ENCODE data around the gene UBC.
"Not testable (repeated sequence)": the region's sequence is repeated elsewhere in the genome, so short reads cannot be mapped to it uniquely, and the experiment has no call there.

Gene UBC

DNA sequence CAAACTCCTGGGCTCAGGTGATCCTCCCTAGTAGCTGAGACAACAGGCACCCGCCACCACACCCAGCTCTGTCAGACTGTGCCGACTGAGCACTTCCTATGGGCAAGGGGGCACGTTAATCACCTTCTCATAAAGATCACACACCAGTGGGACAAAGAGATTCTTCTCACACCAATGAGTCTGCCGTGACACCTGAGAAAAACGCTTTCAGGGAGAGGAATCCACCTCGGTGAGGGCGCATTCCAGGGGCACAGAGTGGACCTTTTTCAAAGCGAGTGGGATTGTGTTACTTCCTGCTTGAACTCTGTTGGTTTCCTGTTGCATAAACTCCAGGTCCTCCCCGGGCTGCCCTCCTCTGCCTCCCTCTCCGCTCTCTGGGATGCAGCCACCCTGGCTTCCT lies 33.3 kb downstream of the UBC start:
- Histone ChIP-seq H3K14ac (ENCODE audit: low read length) (no peak overlapping the region), H4K8ac (ENCODE audit: low read depth, low read length) (peak overlapping the region; percentile 26), H3K4me2 (ENCODE audit: low read length) (no peak overlapping the region), H3K4ac (ENCODE audit: low read depth, low read length) (no peak overlapping the region), H3K27me3 (ENCODE audit: insufficient read depth, low read length) (no peaks in the 10 kb centered on the region), H2BK12ac (ENCODE audit: low read length) (no peak overlapping the region), H3K79me1 (ENCODE audit: low read length) (peaks cover 3% of the 10 kb centered on the region), H3K4me3 (ENCODE audit: low read depth, low read length) (no peak overlapping the region), H2BK5ac (ENCODE audit: low read depth, low read length, poor library complexity) (no peak overlapping the region), H4K91ac (ENCODE audit: low read depth, low read length) (no peak overlapping the region), H4K12ac (ENCODE audit: low read depth, low read length) (no peak overlapping the region), H3K9ac (ENCODE audit: low read length) (no peak overlapping the region), H2AFZ (ENCODE audit: insufficient read depth, low read length, poor library complexity) (no peak overlapping the region), H2BK120ac (ENCODE audit: insufficient read depth, low read length, poor library complexity) (no peak overlapping the region), H3K18ac (ENCODE audit: low read length) (no peak overlapping the region), H3K79me2 (ENCODE audit: control insufficient read depth, insufficient read depth, low read length, poor library complexity) (no peaks in the 10 kb centered on the region), H3K36me3 (ENCODE audit: control insufficient read depth in 1 of 2, insufficient read depth in 2 of 2, low read length in 2 of 2) (no peaks in the 10 kb centered on the region), H3K9me3 (ENCODE audit: insufficient read depth, low read depth, low read length) (peaks cover 1% of the 10 kb centered on the region), H2AK5ac (ENCODE audit: low read length) (no peak overlapping the region), H3K27ac (ENCODE audit: low read depth, low read length) (no peak overlapping the region), H3K4me1 (ENCODE audit: control insufficient read depth in 1 of 2, insufficient read depth in 2 of 2, low read length in 2 of 2) (peaks cover 0 to 4% of the 10 kb centered on the region in 2 experiments), H3K23ac (ENCODE audit: low read length) (no peak overlapping the region)
- no CpG with 5 or more reads among the region's 10 CpGs for WGBS (ENCODE audit: extremely low coverage, insufficient coverage, insufficient read length)
- no peak for DNase-seq

DNA sequence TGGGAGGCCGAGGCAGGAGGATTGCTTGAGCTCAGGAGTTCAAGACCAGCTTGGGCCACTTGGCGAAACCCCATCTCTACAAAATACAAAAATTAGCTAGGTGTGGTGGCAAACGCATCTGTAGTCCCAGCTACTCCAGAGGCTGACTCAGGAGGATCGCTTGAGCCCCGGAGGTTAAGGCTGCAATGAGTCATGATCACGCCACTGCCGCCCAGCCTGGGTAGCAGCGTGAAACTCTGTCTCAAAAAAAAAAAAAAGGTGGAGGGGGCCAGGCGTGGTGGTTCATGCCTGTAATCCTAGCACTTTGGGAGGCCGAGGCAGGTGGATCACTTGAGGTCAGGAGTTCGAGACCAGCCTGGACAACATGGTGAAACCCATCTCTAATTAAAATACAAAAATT lies 34.1 kb downstream of the UBC start:
- H3K79me2 ChIP-seq (ENCODE audit: control insufficient read depth, insufficient read depth, low read length, poor library complexity), result not testable (repeated sequence)

DNA sequence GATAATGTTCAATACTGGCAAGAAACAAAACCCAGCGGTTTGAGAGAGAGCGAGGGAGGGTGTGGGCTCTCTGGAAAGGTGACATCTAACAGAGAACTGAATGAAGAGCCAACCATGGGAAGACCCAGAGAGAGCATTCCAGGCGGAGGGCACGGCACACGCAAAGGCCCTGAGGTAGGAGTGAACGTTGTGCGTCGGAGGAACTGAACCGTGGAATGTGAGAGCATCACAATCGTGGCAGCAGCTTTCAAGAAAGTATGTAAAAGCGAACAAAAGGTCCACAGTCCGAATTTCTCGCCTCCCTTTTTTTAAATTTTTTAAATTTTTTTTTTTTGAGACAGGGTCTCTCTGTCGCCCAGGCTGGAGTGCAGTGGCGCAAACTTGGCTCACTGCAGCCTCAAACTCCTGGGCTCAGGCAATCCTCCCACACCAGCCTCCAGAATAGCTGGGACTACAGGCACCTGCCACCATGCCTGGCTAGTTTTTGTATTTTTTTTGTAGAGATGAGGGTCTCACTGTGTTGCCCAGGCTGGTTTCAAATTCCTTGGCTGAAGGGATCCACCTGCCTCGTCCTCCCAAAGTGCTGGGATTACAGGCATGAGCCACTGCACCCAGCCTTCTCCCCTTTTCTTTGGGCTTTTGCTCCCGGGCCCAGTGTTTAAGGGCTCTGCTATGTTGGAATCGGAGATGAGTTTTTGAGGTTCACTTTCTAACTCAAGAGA lies 35.5 kb downstream of the UBC start:
- Histone ChIP-seq H2AK5ac (ENCODE audit: low read length) (no peak overlapping the region), H4K91ac (ENCODE audit: low read depth, low read length) (no peak overlapping the region), H2BK120ac (ENCODE audit: insufficient read depth, low read length, poor library complexity) (no peak overlapping the region), H3K4ac (ENCODE audit: low read depth, low read length) (no peak overlapping the region), H4K12ac (ENCODE audit: low read depth, low read length) (no peak overlapping the region), H3K27me3 (ENCODE audit: insufficient read depth, low read length) (no peaks in the 10 kb centered on the region), H3K36me3 (ENCODE audit: control insufficient read depth in 1 of 2, insufficient read depth in 2 of 2, low read length in 2 of 2) (no peaks in the 10 kb centered on the region), H3K4me3 (ENCODE audit: low read depth, low read length) (no peak overlapping the region), H2BK5ac (ENCODE audit: low read depth, low read length, poor library complexity) (no peak overlapping the region), H3K4me1 (ENCODE audit: control insufficient read depth in 1 of 2, insufficient read depth in 2 of 2, low read length in 2 of 2) (peaks cover 0 to 4% of the 10 kb centered on the region in 2 experiments), H3K9me3 (ENCODE audit: insufficient read depth, low read depth, low read length) (peaks cover 1% of the 10 kb centered on the region), H3K27ac (ENCODE audit: low read depth, low read length) (no peak overlapping the region), H2AFZ (ENCODE audit: insufficient read depth, low read length, poor library complexity) (no peak overlapping the region), H3K4me2 (ENCODE audit: low read length) (no peak overlapping the region), H3K14ac (ENCODE audit: low read length) (no peak overlapping the region), H3K18ac (ENCODE audit: low read length) (no peak overlapping the region), H3K79me2 (ENCODE audit: control insufficient read depth, insufficient read depth, low read length, poor library complexity) (no peaks in the 10 kb centered on the region), H2BK12ac (ENCODE audit: low read length) (no peak overlapping the region), H3K23ac (ENCODE audit: low read length) (no peak overlapping the region), H4K8ac (ENCODE audit: low read depth, low read length) (no peak overlapping the region), H3K79me1 (ENCODE audit: low read length) (peaks cover 3% of the 10 kb centered on the region), H3K9ac (ENCODE audit: low read length) (no peak overlapping the region)
- no peak for DNase-seq
- WGBS (ENCODE audit: extremely low coverage, insufficient coverage, insufficient read length), result no CpG with 5 or more reads among the region's 18 CpGs

More for the DNA sequence above, 34.1 kb downstream of the UBC start:
- not testable (repeated sequence) for H4K91ac ChIP-seq (ENCODE audit: low read depth, low read length); H3K14ac ChIP-seq (ENCODE audit: low read length); H3K36me3 ChIP-seq (ENCODE audit: control insufficient read depth in 1 of 2, insufficient read depth in 2 of 2, low read length in 2 of 2); H3K9me3 ChIP-seq (ENCODE audit: insufficient read depth, low read depth, low read length); H4K12ac ChIP-seq (ENCODE audit: low read depth, low read length); H3K79me1 ChIP-seq (ENCODE audit: low read length); H3K9ac ChIP-seq (ENCODE audit: low read length); H2BK5ac ChIP-seq (ENCODE audit: low read depth, low read length, poor library complexity); H3K4me3 ChIP-seq (ENCODE audit: low read depth, low read length); H2AFZ ChIP-seq (ENCODE audit: insufficient read depth, low read length, poor library complexity); H3K4me1 ChIP-seq (ENCODE audit: control insufficient read depth in 1 of 2, insufficient read depth in 2 of 2, low read length in 2 of 2); H3K27me3 ChIP-seq (ENCODE audit: insufficient read depth, low read length); H4K8ac ChIP-seq (ENCODE audit: low read depth, low read length); H2BK12ac ChIP-seq (ENCODE audit: low read length); H3K27ac ChIP-seq (ENCODE audit: low read depth, low read length); H3K4ac ChIP-seq (ENCODE audit: low read depth, low read length); H3K4me2 ChIP-seq (ENCODE audit: low read length); H3K23ac ChIP-seq (ENCODE audit: low read length); H2BK120ac ChIP-seq (ENCODE audit: insufficient read depth, low read length, poor library complexity); H3K18ac ChIP-seq (ENCODE audit: low read length); H2AK5ac ChIP-seq (ENCODE audit: low read length)
- WGBS (ENCODE audit: extremely low coverage, insufficient coverage, insufficient read length), result no CpG with 5 or more reads among the region's 11 CpGs
- DNase-seq, result peak; percentile 63 to 71

DNA sequence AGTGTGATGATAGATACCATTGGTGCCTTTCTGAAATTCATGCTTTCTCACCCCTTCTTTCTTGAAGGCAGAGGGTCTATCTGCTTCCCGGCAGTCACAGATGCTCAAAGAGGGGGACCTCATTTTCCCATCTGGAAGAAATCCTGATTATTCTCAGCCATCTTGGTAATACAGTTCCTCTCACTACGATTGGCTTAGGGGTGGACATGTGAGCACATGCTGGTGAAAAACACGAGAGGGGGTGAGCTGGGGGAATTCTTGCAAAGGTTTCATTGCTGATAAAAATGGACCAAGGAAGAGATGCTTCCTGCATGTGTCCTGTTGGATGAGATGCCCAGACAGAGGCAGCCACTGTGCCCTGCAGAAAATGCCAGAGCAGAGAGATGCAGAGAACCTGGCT lies 37.0 kb downstream of the UBC start:
- no peaks in the 10 kb centered on the region for H3K36me3 ChIP-seq (ENCODE audit: control insufficient read depth in 1 of 2, insufficient read depth in 2 of 2, low read length in 2 of 2)
- no peaks in the 10 kb centered on the region for H3K27me3 ChIP-seq (ENCODE audit: insufficient read depth, low read length)
- peaks cover 0 to 2% of the 10 kb centered on the region in 2 experiments for H3K4me1 ChIP-seq (ENCODE audit: control insufficient read depth in 1 of 2, insufficient read depth in 2 of 2, low read length in 2 of 2)
- no peak overlapping the region for H2BK12ac ChIP-seq (ENCODE audit: low read length)
- H3K18ac ChIP-seq (ENCODE audit: low read length), result no peak overlapping the region
- DNase-seq, result no peak
- no peak overlapping the region for H3K27ac ChIP-seq (ENCODE audit: low read depth, low read length)
- H3K14ac ChIP-seq (ENCODE audit: low read length), result no peak overlapping the region
- no peak overlapping the region for H4K8ac ChIP-seq (ENCODE audit: low read depth, low read length)
- H4K12ac ChIP-seq (ENCODE audit: low read depth, low read length), result no peak overlapping the region
- H3K4ac ChIP-seq (ENCODE audit: low read depth, low read length), result no peak overlapping the region
- no peak overlapping the region for H2BK120ac ChIP-seq (ENCODE audit: insufficient read depth, low read length, poor library complexity)
- no peak overlapping the region for H2AFZ ChIP-seq (ENCODE audit: insufficient read depth, low read length, poor library complexity)
- no peak overlapping the region for H3K4me2 ChIP-seq (ENCODE audit: low read length)
- peaks cover 3% of the 10 kb centered on the region for H3K79me1 ChIP-seq (ENCODE audit: low read length)
- no peak overlapping the region for H3K4me3 ChIP-seq (ENCODE audit: low read depth, low read length)
- no peaks in the 10 kb centered on the region for H3K79me2 ChIP-seq (ENCODE audit: control insufficient read depth, insufficient read depth, low read length, poor library complexity)
- H4K91ac ChIP-seq (ENCODE audit: low read depth, low read length), result no peak overlapping the region
- peaks cover 1% of the 10 kb centered on the region for H3K9me3 ChIP-seq (ENCODE audit: insufficient read depth, low read depth, low read length)
- H2BK5ac ChIP-seq (ENCODE audit: low read depth, low read length, poor library complexity), result no peak overlapping the region
- H2AK5ac ChIP-seq (ENCODE audit: low read length), result no peak overlapping the region
- H3K9ac ChIP-seq (ENCODE audit: low read length), result no peak overlapping the region
- no peak overlapping the region for H3K23ac ChIP-seq (ENCODE audit: low read length)
- WGBS (ENCODE audit: extremely low coverage, insufficient coverage, insufficient read length), result no CpG with 5 or more reads among the region's 3 CpGs

All from trophoblast cell (in vitro differentiated cells and primary cell).